ENCODE results near the gene AFM. TPM values are rescaled to one million over a fixed set of nuclear protein-coding genes. Genes with fewer than 3 reads are reported as not detected.

Gene AFM
- total RNA-seq (2014; rRNA removed; shearing (Covaris generic)) = not detected in 2 replicates

GRCh38 chr4:73481358-73481757 is at the start of gene AFM:
Gene AFM, plus strand, starts transcription at chr4:73481745. Its CDS starts 31 bp downstream, at chr4:73481776.

GRCh38 chr4:73435984-73436383 is 45.6 kb upstream of the AFM start, which contains the start of gene AFP:
Gene AFP, plus strand, starts transcription at chr4:73436221. Its CDS starts 42 bp downstream, at chr4:73436263.

Small RNAs within 50 kb of the gene (small RNA-seq; reads per million reads assigned to genes)
- not detected for gene AC074250.1

Other genes starting within 250 kb of the AFM start
- gene ANKRD17, start 222.9 kb upstream of the AFM start, total RNA-seq (2014; rRNA removed; shearing (Covaris generic)) = 38.1 and 47.5 TPM in 2 replicates
- 0.05 TPM in 1 of 2 replicates, not detected in the other for gene ALB, start 77.5 kb upstream of the AFM start, total RNA-seq (2014; rRNA removed; shearing (Covaris generic))
- gene AFP, start 45.5 kb upstream of the AFM start, total RNA-seq (2014; rRNA removed; shearing (Covaris generic)) = not detected in 2 replicates
- gene RASSF6, start 138.7 kb downstream of the AFM start, total RNA-seq (2014; rRNA removed; shearing (Covaris generic)) = not detected in 2 replicates

Data from A375 (cell line).